Cerebellar cortex (tissue), 1 donor: Measurements from ENCODE around the gene SAP30.
A peak's percentile ranks its signal among the peaks of the same experiment; 100 is the strongest.

Experiments
- DNase-seq: peaks from one replicate; pipeline ENCODE4 v3.0.0-alpha.2; 2015; ENCODE audit warnings: low spot score

SAP30 gene

DNA sequence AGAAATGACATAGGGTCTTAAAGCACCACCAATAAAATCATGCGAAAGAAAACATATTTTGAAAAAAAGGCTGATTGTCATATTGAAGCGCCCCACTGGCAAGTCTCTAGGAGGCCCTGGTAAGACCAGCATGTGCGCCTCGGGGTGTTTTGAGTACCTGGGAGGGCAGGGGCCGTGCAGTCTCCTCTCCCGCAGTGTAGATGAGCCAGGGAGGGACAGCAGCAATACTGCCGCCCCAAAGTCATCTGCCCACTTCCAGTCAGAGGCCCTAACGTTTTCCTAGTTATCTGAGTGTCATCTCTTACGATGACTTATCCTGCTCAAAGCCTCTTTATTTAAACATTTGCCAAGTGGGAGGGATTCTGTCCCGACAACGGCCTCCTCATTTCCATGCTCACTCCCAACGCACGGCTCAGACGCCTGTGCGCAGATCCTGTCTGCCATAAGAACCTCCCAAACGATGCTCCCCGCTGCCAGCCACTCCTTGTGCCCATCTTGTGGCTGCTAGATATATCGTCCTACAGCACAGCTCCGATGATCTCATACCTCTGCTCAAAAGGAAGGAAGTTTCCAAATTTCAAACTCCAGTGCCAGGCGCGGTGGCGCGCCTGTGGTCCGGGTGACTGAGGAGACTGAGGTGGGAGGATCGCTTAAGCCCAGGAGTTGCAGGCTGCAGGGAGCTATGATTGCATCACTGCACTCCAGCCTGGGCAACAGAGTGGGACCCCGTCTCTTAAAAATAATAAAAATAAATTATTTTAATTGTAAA, 45.3 kb downstream of the SAP30 start:
- DNase-seq, result no peak

DNA sequence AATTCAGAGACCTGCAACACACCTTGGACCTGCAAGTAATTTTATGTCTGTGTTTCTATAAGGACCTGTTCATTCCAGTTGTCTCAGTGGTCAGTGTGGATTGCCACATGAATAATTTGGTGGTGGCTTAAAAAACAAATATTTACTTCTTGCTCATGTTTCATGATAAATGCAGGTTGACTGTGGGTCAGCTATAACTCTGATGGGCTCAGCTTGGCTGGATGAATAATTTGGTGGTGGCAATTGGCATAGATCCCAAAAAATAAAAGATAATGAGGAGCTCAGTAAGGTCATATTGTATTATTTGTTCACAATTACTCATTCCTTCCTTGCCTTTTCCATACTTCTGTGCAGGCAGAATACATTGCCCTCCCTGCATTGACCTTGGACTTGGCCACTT, 47.1 kb downstream of the SAP30 start:
- no peak for DNase-seq

- DNase-seq, result no peak
Observed at GRCh38 chr4:173418639-173419038, 47.9 kb downstream of the SAP30 start.

- peak; percentile 51 for DNase-seq
Observed at GRCh38 chr4:173420324-173420752, 49.6 kb downstream of the SAP30 start.

- no peak for DNase-seq
Observed at GRCh38 chr4:173420801-173421200, 50.0 kb downstream of the SAP30 start.

DNA sequence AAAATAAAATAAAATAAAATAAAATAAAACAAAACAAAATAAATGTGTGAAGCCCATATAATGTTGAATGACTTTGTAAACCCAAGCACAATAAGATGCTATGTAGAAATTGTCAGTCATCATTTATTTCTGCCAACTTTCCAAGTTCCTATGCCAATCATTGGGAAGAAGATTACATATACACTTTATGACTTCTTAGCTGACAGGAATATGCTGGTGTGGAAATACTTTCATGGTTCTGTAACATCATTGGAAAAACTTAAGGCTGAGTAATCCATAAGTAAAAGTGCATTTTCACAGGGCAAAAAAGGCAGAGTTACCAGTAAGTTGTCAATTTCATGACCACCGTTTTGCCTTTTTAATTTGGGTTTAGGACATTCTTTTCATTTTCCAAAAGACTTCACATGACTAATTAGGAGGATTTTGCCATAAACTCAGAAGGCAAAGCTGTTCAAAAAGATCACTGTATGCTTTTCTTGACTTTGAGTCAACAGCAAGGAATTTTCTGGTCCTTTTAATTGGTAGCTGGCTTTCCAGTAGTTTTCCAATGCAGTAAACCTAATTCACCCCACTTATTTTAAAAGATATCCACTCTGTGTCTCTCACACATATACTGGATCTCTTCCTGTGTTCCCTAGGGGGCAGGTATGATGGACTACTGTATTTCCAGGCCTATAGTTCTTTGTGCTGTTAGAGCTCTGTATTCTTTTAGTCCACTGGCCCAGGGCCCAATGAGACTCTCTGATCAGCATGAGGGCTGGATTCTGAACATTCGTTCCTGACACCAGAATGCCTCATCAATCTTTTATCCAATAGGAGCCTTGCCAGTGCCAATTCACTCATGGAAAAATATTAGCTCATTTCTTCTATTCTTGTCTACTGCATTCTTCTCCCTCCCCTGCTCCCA, 54.4 kb downstream of the SAP30 start:
- no peak for DNase-seq

DNA sequence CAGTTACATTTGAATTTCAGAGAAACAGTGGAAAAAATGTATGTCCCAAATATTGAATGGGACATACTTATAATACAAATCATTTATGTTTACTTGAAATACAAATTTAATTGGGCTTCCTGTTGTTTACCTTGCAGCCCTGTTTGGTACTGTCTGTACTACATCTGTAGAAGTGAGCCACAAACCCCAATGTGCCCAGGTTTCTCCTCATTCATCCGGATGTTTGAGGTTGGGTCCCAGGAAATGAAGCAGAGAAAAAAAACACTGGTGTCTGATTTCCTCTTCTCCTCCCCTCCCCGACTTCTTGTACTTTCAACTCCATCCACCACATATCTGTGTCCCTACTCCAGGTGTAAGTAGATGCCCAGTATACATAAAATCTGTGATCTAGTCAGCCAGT, 55.3 kb downstream of the SAP30 start:
- DNase-seq, result no peak
